SHP77 (cell line): ENCODE measurements around the gene FRY.

Source experiments
- DNase-seq, 2 experiments: peaks; one replicate each; lab custom pipeline; 2025; lab: John Stamatoyannopoulos, UW

The FRY gene

GRCh38 chr13:32086366-32086765, 54.8 kb downstream of the FRY start:
- DNase-seq, result no peak

- peak in 1 of 2 experiments; percentile 20 for DNase-seq
These were observed 55.3 kb downstream of the FRY start for GRCh38 chr13:32086791-32087441.

DNA sequence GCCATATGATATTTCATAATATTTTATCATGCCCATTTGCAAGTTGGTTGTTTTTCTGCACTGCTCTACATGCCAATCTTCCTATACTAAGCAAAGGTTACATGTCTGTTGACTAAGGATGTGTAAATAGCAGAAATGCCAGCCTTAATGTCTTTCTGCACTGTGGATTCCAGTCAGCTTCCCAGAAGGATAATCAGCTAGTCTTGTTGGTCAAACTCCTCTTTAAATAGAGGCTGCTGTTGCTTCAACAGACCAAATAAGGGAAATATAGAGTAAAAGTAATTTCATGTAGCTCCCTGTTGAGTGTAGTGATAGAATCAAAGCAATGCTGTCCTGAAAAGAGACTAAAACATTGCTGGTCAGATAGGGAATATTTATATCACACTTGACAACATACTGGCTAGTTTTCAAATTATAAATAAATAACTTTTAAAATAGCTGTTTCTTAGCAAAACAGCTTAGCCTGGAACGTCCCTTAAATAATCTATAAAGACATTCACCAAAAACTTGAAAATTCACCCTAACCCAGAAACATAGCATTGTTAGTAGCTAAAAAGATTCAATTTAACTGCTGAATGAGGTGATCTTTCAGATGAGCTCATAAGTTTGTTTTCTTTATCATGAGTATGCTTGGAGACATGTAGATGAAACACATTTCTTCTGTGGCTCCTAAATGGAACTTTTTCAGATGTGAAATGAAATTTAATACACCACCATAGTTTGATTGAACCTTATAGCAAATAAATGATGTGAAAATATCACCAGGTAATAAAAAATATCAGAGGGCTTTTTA, 56.6 kb downstream of the FRY start:
- no peak for DNase-seq

DNA sequence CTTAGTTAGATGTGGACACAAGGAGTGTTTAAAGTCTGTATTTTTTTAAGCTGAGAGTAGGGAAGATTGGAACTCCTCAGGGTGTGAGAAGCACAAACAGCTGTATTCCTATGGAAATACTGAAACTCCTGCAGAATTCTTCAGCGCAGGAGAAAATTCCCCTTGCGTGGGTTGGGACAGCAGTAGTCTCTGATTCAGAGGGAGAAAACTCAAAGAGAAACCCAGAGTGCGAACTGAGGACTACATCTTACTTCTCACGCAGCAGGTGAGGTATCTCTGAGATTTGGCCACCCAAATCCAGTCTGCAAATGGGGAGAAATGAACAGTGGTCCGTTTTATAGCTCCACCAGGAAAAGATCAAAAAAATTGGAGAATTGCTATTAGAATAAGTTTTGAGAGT, 60.9 kb downstream of the FRY start:
- no peak for DNase-seq

- no peak for DNase-seq
These were observed 61.4 kb downstream of the FRY start for GRCh38 chr13:32093006-32093405.

- peak; percentile 47 to 67 for DNase-seq
These were observed 66.7 kb downstream of the FRY start for GRCh38 chr13:32098272-32098671.

- DNase-seq, result no peak
These were observed 74.2 kb downstream of the FRY start for GRCh38 chr13:32105653-32106313.

DNA sequence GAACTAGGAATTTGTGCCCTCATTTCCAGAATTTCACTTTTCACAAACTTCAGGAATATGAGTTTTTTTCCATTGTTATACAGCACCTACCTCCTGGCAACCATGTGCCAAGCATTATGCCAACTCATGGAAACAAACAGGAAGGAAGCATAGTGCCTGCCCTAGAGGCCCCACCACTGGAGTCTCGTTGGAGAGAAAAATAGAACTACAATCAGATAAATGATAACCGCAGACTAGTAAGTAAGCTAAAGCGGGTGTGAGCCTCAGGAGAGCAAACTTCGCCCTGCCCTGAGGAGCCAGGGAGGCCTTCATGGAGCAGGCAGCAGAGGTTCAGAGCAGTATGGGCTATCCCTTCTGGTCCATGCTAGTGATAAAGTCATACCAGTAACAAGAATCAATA, 75.9 kb downstream of the FRY start:
- no peak for DNase-seq

- DNase-seq, result no peak
These were observed 76.4 kb downstream of the FRY start for GRCh38 chr13:32107973-32108372.

GRCh38 chr13:32113532-32113931, 82.0 kb downstream of the FRY start:
- DNase-seq, result no peak

DNA sequence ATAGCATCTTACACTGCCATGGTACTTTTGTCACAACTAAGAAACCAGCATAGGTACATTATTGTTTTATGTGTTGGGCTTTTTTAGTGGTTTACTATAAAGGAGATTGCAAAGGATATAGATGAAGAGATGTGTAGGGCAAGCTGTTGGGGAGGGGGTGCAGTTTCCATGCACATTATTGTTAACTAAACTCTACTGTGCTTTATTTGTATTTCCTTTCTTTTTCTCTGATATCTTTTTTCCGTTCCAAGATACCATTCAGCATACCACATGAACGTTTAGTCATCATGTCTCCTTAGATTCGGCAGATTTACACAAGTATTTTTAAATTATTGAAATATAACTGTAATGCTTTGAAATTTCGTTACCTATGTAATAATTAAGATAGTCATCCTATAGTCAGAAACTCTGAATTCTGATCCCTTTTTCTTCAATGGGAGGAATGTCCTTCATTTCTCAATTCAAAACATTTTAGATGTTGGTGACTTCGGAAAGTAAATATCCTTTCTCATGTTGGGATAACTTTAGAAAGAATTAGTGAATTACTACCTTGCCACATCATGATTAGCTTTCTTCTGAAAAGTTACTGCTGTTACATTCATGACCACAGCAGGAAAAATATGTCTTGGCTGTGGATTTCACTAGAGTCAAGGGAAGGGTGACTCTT, 82.8 kb downstream of the FRY start:
- DNase-seq, result no peak

DNA sequence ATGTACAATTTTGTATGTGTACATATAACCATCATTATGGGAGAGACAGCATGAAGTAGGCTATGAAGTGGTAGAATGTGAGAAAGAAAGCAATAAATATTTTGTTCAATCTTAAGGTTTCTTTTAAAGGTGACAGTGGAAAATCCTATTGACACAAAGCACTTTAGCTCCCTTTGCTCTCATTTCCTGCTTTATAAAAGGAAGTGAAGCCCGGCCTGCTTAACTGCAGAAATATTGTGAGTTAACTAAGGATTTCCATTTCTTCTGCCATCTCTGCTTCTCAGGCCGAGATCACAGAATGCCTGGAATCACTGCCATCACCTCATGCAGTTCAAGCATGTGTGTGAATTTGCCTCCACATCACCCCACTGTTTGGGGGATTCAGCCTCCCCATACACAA, 83.5 kb downstream of the FRY start:
- DNase-seq, result no peak

- no peak for DNase-seq
These were observed 84.6 kb downstream of the FRY start for GRCh38 chr13:32116210-32116609.

- no peak for DNase-seq
These were observed 85.4 kb downstream of the FRY start for GRCh38 chr13:32117001-32117400.

GRCh38 chr13:32117701-32118100, 86.1 kb downstream of the FRY start:
- no peak for DNase-seq

DNA sequence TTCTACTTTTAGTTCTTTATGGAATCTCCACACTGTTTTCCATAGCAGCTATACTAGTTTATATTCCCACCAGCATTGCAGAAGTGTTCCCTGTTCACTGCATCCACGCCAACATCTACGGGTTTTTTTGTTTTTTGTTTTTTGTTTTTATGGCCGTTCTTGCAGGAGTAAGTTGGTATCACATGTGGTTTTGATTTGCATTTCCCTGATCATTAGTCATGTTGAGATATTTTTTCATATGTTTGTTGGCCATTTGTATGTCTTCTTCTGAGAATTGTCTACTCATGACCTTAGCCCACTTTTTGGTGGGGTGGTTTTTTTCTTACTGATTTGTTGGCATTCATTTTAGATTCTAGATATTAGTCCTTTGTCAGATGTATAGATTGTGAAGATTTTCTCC, 89.7 kb downstream of the FRY start:
- no peak for DNase-seq

DNA sequence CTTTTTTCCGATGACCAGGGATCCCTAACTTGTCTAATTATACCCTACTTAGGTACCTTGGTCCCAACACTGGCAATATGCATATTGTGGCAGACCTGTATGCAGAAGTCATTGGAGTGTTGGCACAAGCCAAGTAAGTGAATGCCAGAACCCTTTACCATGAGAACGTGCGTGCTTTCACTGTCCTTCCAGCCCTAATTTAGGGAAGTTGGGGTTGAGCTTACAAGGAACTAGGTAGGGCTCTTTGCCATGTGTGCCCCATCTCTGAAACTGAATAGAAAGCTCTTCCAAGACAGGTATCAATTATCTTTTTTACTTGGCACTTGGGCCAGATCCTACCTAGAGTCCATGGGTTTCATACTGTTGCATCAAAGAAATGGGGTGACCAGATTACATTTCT, 93.2 kb downstream of the FRY start:
- no peak for DNase-seq

GRCh38 chr13:32125221-32125689, 93.7 kb downstream of the FRY start:
- DNase-seq, result no peak

DNA sequence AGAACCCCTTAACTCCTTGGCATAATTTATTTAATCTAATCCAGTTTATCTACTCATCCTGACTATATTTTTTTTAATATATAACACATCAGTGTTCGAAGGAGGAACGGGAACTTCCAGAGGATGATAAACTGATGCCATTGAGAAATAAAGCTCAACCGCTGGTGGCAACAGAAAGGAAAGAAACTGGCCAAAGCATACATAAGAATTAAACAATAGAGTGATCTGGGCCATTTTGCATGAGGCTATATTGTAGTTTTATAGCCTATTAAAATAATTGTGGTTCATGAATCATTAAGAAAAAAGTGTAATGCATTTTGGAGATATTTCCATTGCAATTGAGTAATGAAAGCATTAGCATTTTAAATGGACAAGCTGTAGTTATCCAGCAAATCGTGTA, 94.2 kb downstream of the FRY start:
- DNase-seq, result no peak

DNA sequence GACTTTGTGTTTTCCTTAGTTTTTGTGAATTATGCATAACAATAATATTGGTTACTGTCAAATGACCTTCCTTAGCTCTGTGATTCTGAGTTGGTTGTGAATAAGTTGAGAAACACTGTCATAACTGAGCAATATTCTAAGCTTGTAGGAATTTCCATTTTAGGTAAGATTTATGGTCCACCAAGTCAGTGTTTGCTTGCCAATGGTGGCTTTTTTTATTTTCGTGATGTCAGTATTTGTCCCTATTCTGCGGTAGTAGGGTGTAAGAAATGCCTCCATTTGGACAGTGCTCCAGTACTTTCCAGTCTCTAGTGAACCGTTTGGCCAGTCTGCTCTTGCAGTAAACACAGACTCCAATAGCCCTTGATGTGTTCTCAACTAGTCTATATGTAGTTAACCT, 94.7 kb downstream of the FRY start:
- DNase-seq, result no peak

GRCh38 chr13:32126756-32127155, 95.2 kb downstream of the FRY start:
- no peak for DNase-seq

DNA sequence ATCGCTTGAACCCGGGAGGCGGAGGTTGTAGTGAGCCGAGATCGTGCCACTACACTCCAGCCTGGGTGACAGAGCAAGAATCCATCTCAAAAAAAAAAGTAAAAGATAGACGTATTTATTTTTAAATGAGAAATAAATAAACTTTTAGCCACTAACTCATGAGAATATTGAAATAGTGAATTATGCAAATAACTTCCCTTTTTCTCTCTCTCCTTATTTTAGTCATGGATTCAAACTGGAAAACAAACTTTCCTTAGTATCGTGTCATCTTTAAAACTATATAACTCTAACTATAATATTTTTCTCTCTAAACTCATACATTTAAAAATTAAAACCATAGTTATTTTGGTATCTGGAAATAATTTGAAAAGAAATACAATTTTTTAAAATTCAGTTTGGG, 96.1 kb downstream of the FRY start:
- no peak for DNase-seq
